OCI-LY7 (cell line): ENCODE data around the gene FOSB. TPM values are rescaled to one million over a fixed set of nuclear protein-coding genes. Genes with fewer than 3 reads are reported as not detected.
A peak's percentile ranks its signal among the peaks of the same experiment; 100 is the strongest.

Source experiments
- BruUV-seq: library from RNA; stranded (reverse); fragments of 400-500 nt; replicated peaks from 2 replicates; lab custom pipeline; 2021; lab: Mats Ljungman, UMichigan
- CTCF ChIA-PET: fragments of 300-600 bp; sonication (Branson Sonifier 250); formaldehyde crosslinking; loops from one replicate; lab custom pipeline; 2022; ENCODE audit warnings: antibody characterized with exemption; ENCODE audit not compliant: unreplicated experiment; lab: Charles Lee
- POLR2A ChIA-PET: fragments of 300-600 bp; sonication (Branson Sonifier 250); formaldehyde crosslinking; loops from one replicate; lab custom pipeline; 2022; ENCODE audit warnings: antibody characterized with exemption; lab: Charles Lee
- DNase-seq: peaks from one replicate; pipeline ENCODE4 v3.0.0-alpha.2; 2015; ENCODE audit warnings: low spot score
- H2AFZ ChIP-seq: fragments of 200-600 bp; sonication (generic), shearing (Covaris generic); 2 replicates; pipeline ENCODE4 v1.6.1; 2014; ENCODE audit warnings: mild to moderate bottlenecking, antibody characterized with exemption, low read length, moderate library complexity
- H3K27ac ChIP-seq: fragments of 200-600 bp; sonication (generic); 2 replicates; pipeline ENCODE4 v1.5.1; 2014; ENCODE audit warnings: mixed run types, low read depth, mild to moderate bottlenecking, moderate library complexity, low read length, inconsistent platforms; ENCODE audit not compliant: poor library complexity, severe bottlenecking
- H3K36me3 ChIP-seq: fragments of 200-600 bp; sonication (generic); 2 replicates; pipeline ENCODE4 v1.6.1; 2014; ENCODE audit warnings: mild to moderate bottlenecking, antibody characterized with exemption, low read length, moderate library complexity, mixed read lengths; ENCODE audit not compliant: insufficient read depth
- H3K4me1 ChIP-seq: fragments of 200-600 bp; sonication (generic); 2 replicates; pipeline ENCODE4 v1.5.1; 2014; ENCODE audit warnings: mild to moderate bottlenecking, low read length; ENCODE audit not compliant: insufficient read depth, poor library complexity, severe bottlenecking
- H3K4me2 ChIP-seq: fragments of 200-600 bp; sonication (generic); 2 replicates; pipeline ENCODE4 v1.6.1; 2014; ENCODE audit warnings: mild to moderate bottlenecking, low read length
- H3K4me3 ChIP-seq: fragments of 200-600 bp; sonication (generic); 2 replicates; pipeline ENCODE4 v1.5.1; 2014; ENCODE audit warnings: mild to moderate bottlenecking, low read depth, low read length; ENCODE audit not compliant: poor library complexity, severe bottlenecking
- H3K79me2 ChIP-seq: fragments of 200-600 bp; sonication (generic); 2 replicates; pipeline ENCODE4 v1.6.1; 2016; ENCODE audit warnings: low read depth, mild to moderate bottlenecking, low read length, moderate library complexity, mixed read lengths; ENCODE audit not compliant: insufficient read depth
- H3K9me2 ChIP-seq: fragments of 200-600 bp; sonication (generic); 2 replicates; pipeline ENCODE4 v1.6.1; 2016; ENCODE audit warnings: mild to moderate bottlenecking, low read length, mixed read lengths; ENCODE audit not compliant: insufficient read depth
- H3K9me3 ChIP-seq: fragments of 200-600 bp; sonication (generic); 2 replicates; pipeline ENCODE4 v1.6.1; 2014; ENCODE audit warnings: mild to moderate bottlenecking, mixed run types, low read length, mixed read lengths
- H4K20me1 ChIP-seq: fragments of 200-600 bp; sonication (generic); 2 replicates; pipeline ENCODE4 v1.6.1; 2014; ENCODE audit warnings: mild to moderate bottlenecking, antibody characterized with exemption, low read length, moderate library complexity, mixed read lengths; ENCODE audit not compliant: insufficient read depth
- CTCF ChIP-seq: fragments of 200-600 bp; sonication (generic); conservative IDR thresholded peaks from 2 replicates; pipeline ENCODE4 v1.5.1; 2014; ENCODE audit warnings: mild to moderate bottlenecking, antibody characterized with exemption, low read length, moderate library complexity, mixed read lengths
- EZH2phosphoT487 ChIP-seq: fragments of 200-600 bp; sonication (generic); IDR thresholded peaks from 2 replicates; pipeline ENCODE4 v1.6.1; 2018; ENCODE audit warnings: low read depth, borderline replicate concordance, mild to moderate bottlenecking, mixed run types, antibody characterized with exemption, low read length, moderate library complexity, mixed read lengths
- intact Hi-C: fragments of 100-400 bp; cut with micrococcal nuclease; formaldehyde crosslinking; loops from one replicate; pipeline ENCODE4 v1.10.0; 2022; ENCODE audit not compliant: unreplicated experiment
- total RNA-seq, 2 experiments: library from RNA; depleted of rRNA in 1 of 2; stranded (reverse); fragments of >200 nt in 1 of 2; shearing (Covaris generic) in 1 of 2; gene quantifications; 2 replicates each; pipeline ENCODE4 v1.2.3, GENCODE V29; 2014 to 2022

FOSB gene
- total RNA-seq, 2 experiments from 2014 or later = 2.3 to 2.4 TPM

GRCh38 chr19:45460807-45461347 is 6.9 kb upstream of the FOSB start:
- Histone ChIP-seq H3K9me3 (no peaks in the 10 kb centered on the region), H2AFZ (no peak overlapping the region; the same call in 1 of the 2 replicates), H3K9me2 (no peaks in the 10 kb centered on the region), H3K36me3 (no peaks in the 10 kb centered on the region), H3K79me2 (no peaks in the 10 kb centered on the region), H3K4me1 (peaks cover 29% of the 10 kb centered on the region), H4K20me1 (no peaks in the 10 kb centered on the region), H3K4me2 (peak overlapping the region; percentile 37), H3K27ac (no peak overlapping the region), H3K4me3 (no peak overlapping the region)
- intact Hi-C loops = no loop called here
- ChIA-PET POLR2A (no interaction called here), CTCF (no interaction called here)
- no TSS peak for BruUV-seq
- TF ChIP-seq CTCF (no peak), EZH2phosphoT487 (no peak)
- peak; percentile 58 for DNase-seq

DNA sequence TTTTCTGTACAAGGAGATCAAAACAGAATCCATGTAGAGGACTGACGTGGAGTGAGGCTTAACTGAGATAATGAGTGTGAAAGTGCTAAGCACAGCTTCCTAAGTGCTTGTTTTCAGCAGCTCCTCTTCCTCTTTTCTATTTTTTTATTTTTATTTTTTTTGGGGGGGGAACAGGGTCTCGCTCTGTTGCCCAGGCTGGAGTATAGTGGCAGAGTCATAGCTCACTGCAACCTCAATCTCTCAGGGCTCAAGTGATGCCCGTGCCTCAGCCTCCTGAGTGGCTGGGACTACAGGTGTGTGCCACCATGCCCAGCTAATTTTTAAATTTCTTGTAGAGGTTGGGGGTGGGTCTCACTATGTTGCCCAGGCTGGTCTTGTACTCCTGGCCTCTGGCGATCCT is 5.6 kb upstream of the FOSB start:
- Histone ChIP-seq H3K36me3 (no peaks in the 10 kb centered on the region), H3K27ac (no peak overlapping the region), H3K4me1 (peaks cover 28% of the 10 kb centered on the region), H3K4me2 (no peak overlapping the region), H3K9me2 (no peaks in the 10 kb centered on the region), H2AFZ (no peak overlapping the region), H3K79me2 (no peaks in the 10 kb centered on the region), H3K9me3 (no peaks in the 10 kb centered on the region), H3K4me3 (no peak overlapping the region), H4K20me1 (no peaks in the 10 kb centered on the region)
- TF ChIP-seq EZH2phosphoT487 = no peak
- ChIA-PET CTCF (no interaction called here), POLR2A (no interaction called here)
- no peak for DNase-seq
- intact Hi-C loops = no loop called here
- BruUV-seq = no TSS peak

- DNase-seq = no peak
- POLR2A ChIA-PET = no interaction called here
- Histone ChIP-seq H3K79me2 (no peaks in the 10 kb centered on the region; the same call in 1 of the 2 replicates), H3K27ac (no peak overlapping the region), H3K36me3 (no peaks in the 10 kb centered on the region), H3K4me1 (peaks cover 29% of the 10 kb centered on the region), H4K20me1 (0 out of 2 replicates have a peak, but pooled peaks cover 3% of the 10 kb centered on the region), H3K4me3 (no peak overlapping the region), H3K4me2 (no peak overlapping the region), H3K9me3 (no peaks in the 10 kb centered on the region), H3K9me2 (no peaks in the 10 kb centered on the region), H2AFZ (no peak overlapping the region)
- intact Hi-C loops = no loop called here
- TF ChIP-seq CTCF (no peak), EZH2phosphoT487 (no peak)
- CTCF ChIA-PET = no interaction called here
- no TSS peak for BruUV-seq
Observed at GRCh38 chr19:45463241-45463640, 4.6 kb upstream of the FOSB start.
